Neural progenitor cell (in vitro differentiated cells): Measurements from ENCODE around the gene NDUFA12.

Experiments used
- CTCF ChIP-seq: fragments of 200-600 bp; sonication (generic); IDR thresholded peaks from 2 replicates; pipeline ENCODE4 v1.5.1; 2017; ENCODE audit warnings: antibody characterized with exemption, mild to moderate bottlenecking
- EZH2 ChIP-seq: fragments of 200-600 bp; sonication (generic); IDR thresholded peaks from 2 replicates; pipeline ENCODE4 v1.6.1; 2017; ENCODE audit warnings: antibody characterized with exemption, mild to moderate bottlenecking, moderate library complexity
- EZH2phosphoT487 ChIP-seq: fragments of 200-600 bp; sonication (generic); IDR thresholded peaks from 2 replicates; pipeline ENCODE4 v1.6.1; 2017; ENCODE audit warnings: antibody characterized with exemption

- TF ChIP-seq CTCF (no peak), EZH2 (no peak), EZH2phosphoT487 (no peak)
Observed at GRCh38 chr12:94973221-94973620, 30.3 kb downstream of the NDUFA12 start.
